HEK293 (cell line): ENCODE measurements around the gene TNFAIP8.
A peak's percentile ranks its signal among the peaks of the same experiment; 100 is the strongest.

Experiments
- CTCF ChIA-PET: fragments of 350-600 bp; formaldehyde crosslinking; extraction: SDS; loops from one replicate; lab custom pipeline; 2021; ENCODE audit warnings: antibody characterized with exemption; lab: Yijun Ruan, JAX
- POLR2A ChIA-PET: fragments of 300-600 bp; formaldehyde crosslinking; extraction: SDS; loops from one replicate; lab custom pipeline; 2020; ENCODE audit warnings: antibody characterized with exemption, inconsistent platforms; lab: Yijun Ruan, JAX
- H3K27ac ChIP-seq: fragments of 200-500 bp; sonication (Bioruptor generic); 2 replicates; pipeline ENCODE4 v1.5.1; 2014; ENCODE audit warnings: low read depth, low read length, control low read depth, inconsistent platforms; ENCODE audit errors: extremely low read depth
- H3K36me3 ChIP-seq, 2 experiments: fragments of 200-500 bp in 1 of 2; sonication (Bioruptor generic) in 1 of 2; 1 replicate in 1 of 2; 2 replicates in 1 of 2; pipeline ENCODE4 v1.5.1; 2014 to 2017; ENCODE audit warnings: inconsistent platforms in 2 of 2, low read length in 2 of 2; ENCODE audit not compliant: control insufficient read depth in 2 of 2, insufficient read depth in 1 of 2
- H3K4me1 ChIP-seq: fragments of 200-500 bp; sonication (Bioruptor generic); 2 replicates; pipeline ENCODE4 v1.5.1; 2014; ENCODE audit warnings: mild to moderate bottlenecking, low read length, inconsistent platforms; ENCODE audit not compliant: control insufficient read depth, insufficient read depth
- H3K4me3 ChIP-seq: 2 replicates; pipeline ENCODE4 v1.5.1; 2011; ENCODE audit warnings: low read depth, mild to moderate bottlenecking, control low read depth, low read length, moderate library complexity
- H3K9me3 ChIP-seq: fragments of 200-500 bp; sonication (Bioruptor generic); 2 replicates; pipeline ENCODE4 v1.5.1; 2014; ENCODE audit warnings: low read depth, low read length, inconsistent platforms; ENCODE audit not compliant: control insufficient read depth, insufficient read depth
- GLI2 ChIP-seq: fragments of 450-650 bp; formaldehyde crosslinking; IDR thresholded peaks from 2 replicates; pipeline ENCODE4; 2017; ENCODE audit warnings: missing biosample characterization, missing genetic modification characterization, low read depth, borderline replicate concordance
- KLF8 ChIP-seq: fragments of 450-650 bp; formaldehyde crosslinking; IDR thresholded peaks from 2 replicates; pipeline ENCODE4 v1.5.1; 2016; ENCODE audit warnings: missing biosample characterization, missing genetic modification characterization
- MYNN ChIP-seq: fragments of 450-650 bp; formaldehyde crosslinking; IDR thresholded peaks from 2 replicates; pipeline ENCODE4 v1.5.1; 2016; ENCODE audit warnings: missing biosample characterization, missing genetic modification characterization, borderline replicate concordance
- TRIM28 ChIP-seq: IDR thresholded peaks from 2 replicates; pipeline ENCODE4 v1.6.1; 2011; ENCODE audit warnings: low read length, control low read depth, borderline replicate concordance
- ZBTB17 ChIP-seq: fragments of 450-650 bp; formaldehyde crosslinking; IDR thresholded peaks from 2 replicates; pipeline ENCODE4 v1.5.1; 2016; ENCODE audit warnings: missing biosample characterization, missing genetic modification characterization
- ZNF292 ChIP-seq: fragments of 450-650 bp; formaldehyde crosslinking; IDR thresholded peaks from 2 replicates; pipeline ENCODE4 v1.5.1; 2016; ENCODE audit warnings: low read depth, missing biosample characterization, missing genetic modification characterization, borderline replicate concordance
- ZNF335 ChIP-seq: fragments of 450-650 bp; formaldehyde crosslinking; conservative IDR thresholded peaks from 2 replicates; pipeline ENCODE4 v1.5.1; 2016; ENCODE audit warnings: missing biosample characterization, missing genetic modification characterization
- ZNF548 ChIP-seq: fragments of 450-650 bp; formaldehyde crosslinking; IDR thresholded peaks from 2 replicates; pipeline ENCODE4 v1.5.1; 2016; ENCODE audit warnings: missing biosample characterization, missing genetic modification characterization
- ZNF560 ChIP-seq: fragments of 450-650 bp; formaldehyde crosslinking; IDR thresholded peaks from 2 replicates; pipeline ENCODE4 v1.5.1; 2017; ENCODE audit warnings: missing biosample characterization, missing genetic modification characterization, borderline replicate concordance
- ZNF777 ChIP-seq: fragments of 450-650 bp; formaldehyde crosslinking; IDR thresholded peaks from 2 replicates; pipeline ENCODE4 v1.5.1; 2017; ENCODE audit warnings: missing biosample characterization, missing genetic modification characterization, borderline replicate concordance
- TF ChIP-seq, protein P1 (sequence below): fragments of 450-650 bp; formaldehyde crosslinking; IDR thresholded peaks from 2 replicates; pipeline ENCODE4 v1.5.1; 2016; ENCODE audit warnings: missing biosample characterization, missing genetic modification characterization
- TF ChIP-seq, protein P2 (sequence below): fragments of 450-650 bp; formaldehyde crosslinking; IDR thresholded peaks from 2 replicates; pipeline ENCODE4 v1.5.1; 2016; ENCODE audit warnings: missing biosample characterization, missing genetic modification characterization, borderline replicate concordance
- TF ChIP-seq, protein P3 (sequence below): fragments of 450-650 bp; formaldehyde crosslinking; IDR thresholded peaks from 2 replicates; pipeline ENCODE4 v1.5.1; 2016; ENCODE audit warnings: missing biosample characterization, missing genetic modification characterization

Gene TNFAIP8

DNA sequence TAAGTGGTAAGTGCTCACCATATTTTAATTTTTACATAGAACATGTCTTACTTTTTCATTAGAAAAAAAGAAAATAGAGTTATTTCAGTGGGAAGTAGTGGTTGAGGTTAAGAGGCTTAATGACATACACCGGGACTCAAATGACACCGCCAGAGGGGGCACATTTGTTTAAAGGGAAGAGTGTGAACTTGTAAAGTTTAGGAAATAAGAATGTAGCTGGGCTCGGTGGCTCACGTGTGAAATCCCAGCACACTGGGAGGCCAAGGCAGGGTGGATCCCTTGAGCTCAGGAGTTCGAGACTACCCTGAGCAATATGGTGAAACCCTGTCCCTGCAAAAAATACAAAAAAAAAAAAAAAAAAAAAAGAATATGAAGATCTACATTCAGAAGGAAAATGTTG, 43.4 kb upstream of the TNFAIP8 start:
- H3K4me3 ChIP-seq: no peak overlapping the region
- no peaks in the 10 kb centered on the region for H3K36me3 ChIP-seq
- peaks cover 8% of the 10 kb centered on the region; the same call in 1 of the 2 replicates for H3K4me1 ChIP-seq
- TF ChIP-seq ZBTB17 (tag by site-specific recombination) (no peak), GLI2 (no peak), KLF8 (tag by site-specific recombination) (no peak), ZNF560 (tag by site-specific recombination) (no peak)
- TF ChIP-seq, protein P1, sequence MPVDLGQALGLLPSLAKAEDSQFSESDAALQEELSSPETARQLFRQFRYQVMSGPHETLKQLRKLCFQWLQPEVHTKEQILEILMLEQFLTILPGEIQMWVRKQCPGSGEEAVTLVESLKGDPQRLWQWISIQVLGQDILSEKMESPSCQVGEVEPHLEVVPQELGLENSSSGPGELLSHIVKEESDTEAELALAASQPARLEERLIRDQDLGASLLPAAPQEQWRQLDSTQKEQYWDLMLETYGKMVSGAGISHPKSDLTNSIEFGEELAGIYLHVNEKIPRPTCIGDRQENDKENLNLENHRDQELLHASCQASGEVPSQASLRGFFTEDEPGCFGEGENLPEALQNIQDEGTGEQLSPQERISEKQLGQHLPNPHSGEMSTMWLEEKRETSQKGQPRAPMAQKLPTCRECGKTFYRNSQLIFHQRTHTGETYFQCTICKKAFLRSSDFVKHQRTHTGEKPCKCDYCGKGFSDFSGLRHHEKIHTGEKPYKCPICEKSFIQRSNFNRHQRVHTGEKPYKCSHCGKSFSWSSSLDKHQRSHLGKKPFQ: peak; percentile 82
- TF ChIP-seq, protein P2, sequence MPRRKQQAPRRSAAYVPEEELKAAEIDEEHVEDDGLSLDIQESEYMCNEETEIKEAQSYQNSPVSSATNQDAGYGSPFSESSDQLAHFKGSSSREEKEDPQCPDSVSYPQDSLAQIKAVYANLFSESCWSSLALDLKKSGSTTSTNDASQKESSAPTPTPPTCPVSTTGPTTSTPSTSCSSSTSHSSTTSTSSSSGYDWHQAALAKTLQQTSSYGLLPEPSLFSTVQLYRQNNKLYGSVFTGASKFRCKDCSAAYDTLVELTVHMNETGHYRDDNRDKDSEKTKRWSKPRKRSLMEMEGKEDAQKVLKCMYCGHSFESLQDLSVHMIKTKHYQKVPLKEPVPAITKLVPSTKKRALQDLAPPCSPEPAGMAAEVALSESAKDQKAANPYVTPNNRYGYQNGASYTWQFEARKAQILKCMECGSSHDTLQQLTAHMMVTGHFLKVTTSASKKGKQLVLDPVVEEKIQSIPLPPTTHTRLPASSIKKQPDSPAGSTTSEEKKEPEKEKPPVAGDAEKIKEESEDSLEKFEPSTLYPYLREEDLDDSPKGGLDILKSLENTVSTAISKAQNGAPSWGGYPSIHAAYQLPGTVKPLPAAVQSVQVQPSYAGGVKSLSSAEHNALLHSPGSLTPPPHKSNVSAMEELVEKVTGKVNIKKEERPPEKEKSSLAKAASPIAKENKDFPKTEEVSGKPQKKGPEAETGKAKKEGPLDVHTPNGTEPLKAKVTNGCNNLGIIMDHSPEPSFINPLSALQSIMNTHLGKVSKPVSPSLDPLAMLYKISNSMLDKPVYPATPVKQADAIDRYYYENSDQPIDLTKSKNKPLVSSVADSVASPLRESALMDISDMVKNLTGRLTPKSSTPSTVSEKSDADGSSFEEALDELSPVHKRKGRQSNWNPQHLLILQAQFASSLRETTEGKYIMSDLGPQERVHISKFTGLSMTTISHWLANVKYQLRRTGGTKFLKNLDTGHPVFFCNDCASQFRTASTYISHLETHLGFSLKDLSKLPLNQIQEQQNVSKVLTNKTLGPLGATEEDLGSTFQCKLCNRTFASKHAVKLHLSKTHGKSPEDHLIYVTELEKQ (tag by site-specific recombination): no peak
- CTCF ChIA-PET: interaction anchor here (0.6 to 4.5 kb wide), 4 partner anchors 22 to 283 kb away, joined by 3 to 20 read pairs (median 4); no protein-coding TSS in a partner anchor
- no peaks in the 10 kb centered on the region for H3K9me3 ChIP-seq
- POLR2A ChIA-PET: interaction anchor here (1.2 kb wide), 1 partner anchor 42 kb away, joined by 3 read pairs; no protein-coding TSS in a partner anchor
- H3K27ac ChIP-seq: no peak overlapping the region

DNA sequence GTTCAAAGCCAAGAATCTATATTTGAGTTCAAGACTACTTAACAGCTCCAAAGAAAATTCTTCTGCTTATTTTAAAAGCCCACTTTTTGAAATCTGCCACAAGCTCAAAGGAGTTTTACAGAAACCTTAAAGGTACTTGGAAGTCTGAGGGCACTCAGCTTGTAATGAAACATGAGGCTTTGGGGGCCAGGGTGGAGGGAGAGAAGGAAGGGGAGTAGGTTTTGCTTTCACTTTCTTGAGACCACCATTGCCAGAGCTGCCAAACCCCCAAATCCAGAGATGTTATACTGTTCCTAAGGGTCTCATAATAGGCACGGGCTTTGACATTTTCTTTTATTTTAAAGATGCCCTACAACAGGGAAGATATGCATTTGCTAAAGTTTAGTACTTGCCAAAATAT, 42.6 kb upstream of the TNFAIP8 start:
- no peak overlapping the region for H3K4me3 ChIP-seq
- TF ChIP-seq ZNF292 (tag by site-specific recombination): no peak
- TF ChIP-seq ZNF777 (tag by site-specific recombination): no peak
- no peak for TF ChIP-seq ZNF548
- no peak for TF ChIP-seq TRIM28
- TF ChIP-seq MYNN (tag by site-specific recombination): no peak
- TF ChIP-seq, protein P3, sequence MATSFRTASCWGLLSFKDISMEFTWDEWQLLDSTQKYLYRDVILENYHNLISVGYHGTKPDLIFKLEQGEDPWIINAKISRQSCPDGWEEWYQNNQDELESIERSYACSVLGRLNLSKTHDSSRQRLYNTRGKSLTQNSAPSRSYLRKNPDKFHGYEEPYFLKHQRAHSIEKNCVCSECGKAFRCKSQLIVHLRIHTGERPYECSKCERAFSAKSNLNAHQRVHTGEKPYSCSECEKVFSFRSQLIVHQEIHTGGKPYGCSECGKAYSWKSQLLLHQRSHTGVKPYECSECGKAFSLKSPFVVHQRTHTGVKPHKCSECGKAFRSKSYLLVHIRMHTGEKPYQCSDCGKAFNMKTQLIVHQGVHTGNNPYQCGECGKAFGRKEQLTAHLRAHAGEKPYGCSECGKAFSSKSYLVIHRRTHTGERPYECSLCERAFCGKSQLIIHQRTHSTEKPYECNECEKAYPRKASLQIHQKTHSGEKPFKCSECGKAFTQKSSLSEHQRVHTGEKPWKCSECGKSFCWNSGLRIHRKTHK (tag by site-specific recombination): no peak
- TF ChIP-seq ZNF335 (tag by site-specific recombination): no peak
- ChIA-PET CTCF (interaction anchor here (0.6 to 4.5 kb wide), 4 partner anchors 21 to 99 kb away, joined by 3 to 20 read pairs (median 4); no protein-coding TSS in a partner anchor), POLR2A (interaction anchor here (1.3 kb wide), 1 partner anchor 45 kb away, joined by 3 read pairs; no protein-coding TSS in a partner anchor)
- peaks cover 8% of the 10 kb centered on the region; the same call in 1 of the 2 replicates for H3K4me1 ChIP-seq
- H3K36me3 ChIP-seq: no peaks in the 10 kb centered on the region
- H3K9me3 ChIP-seq: no peaks in the 10 kb centered on the region
- no peak overlapping the region for H3K27ac ChIP-seq
